Uterus (tissue), 4 donors: ENCODE results near the gene MYO9B. TPM values are rescaled to one million over a fixed set of nuclear protein-coding genes. Genes with fewer than 3 reads are reported as not detected.

Source experiments
- DNase-seq, 2 donors: peaks; one replicate each; pipeline ENCODE4 v3.0.0-alpha.2; 2019 to 2020
- H3K27ac ChIP-seq, 2 donors: fragments of 200-600 bp; sonication (generic); 1 replicate in 1 of 2; 2 replicates in 1 of 2; pipeline ENCODE4 v1.5.1; 2016 to 2018
- H3K27me3 ChIP-seq, 2 donors: fragments of 200-600 bp; sonication (generic); one replicate each; pipeline ENCODE4 v1.5.1; 2018 to 2019; ENCODE audit warnings: control low read depth in 1 of 2
- H3K36me3 ChIP-seq, 2 donors: fragments of 200-600 bp; sonication (generic); one replicate each; pipeline ENCODE4 v1.5.1; 2019; ENCODE audit warnings: control low read depth in 1 of 2
- H3K4me1 ChIP-seq, 2 donors: fragments of 200-600 bp; sonication (generic); one replicate each; pipeline ENCODE4 v1.5.1; 2018 to 2019; ENCODE audit warnings: control low read depth in 1 of 2
- H3K4me3 ChIP-seq, 2 donors: fragments of 200-600 bp; sonication (generic); 1 replicate in 1 of 2; 2 replicates in 1 of 2; pipeline ENCODE4 v1.5.1; 2018 to 2019; ENCODE audit warnings: mild to moderate bottlenecking in 1 of 2
- H3K9me3 ChIP-seq, 2 donors: fragments of 200-600 bp; sonication (generic); one replicate each; pipeline ENCODE4 v1.5.1; 2019; ENCODE audit warnings: control low read depth in 1 of 2
- CTCF ChIP-seq, 4 experiments: fragments of 200-600 bp in 2 of 4; fragments of 450-650 bp in 2 of 4; sonication (generic) in 2 of 4; IDR thresholded peaks; one replicate each; pipeline ENCODE4 v1.5.1; 2016 to 2019; ENCODE audit warnings: antibody characterized with exemption in 4 of 4, mild to moderate bottlenecking in 2 of 4, moderate library complexity in 1 of 4
- POLR2A ChIP-seq, 2 donors: fragments of 450-650 bp; IDR thresholded peaks; one replicate each; pipeline ENCODE4 v1.6.1; 2016; ENCODE audit warnings: antibody characterized with exemption in 2 of 2, mild to moderate bottlenecking in 1 of 2, moderate library complexity in 1 of 2
- intact Hi-C: fragments of 100-400 bp; cut with DNase I; formaldehyde crosslinking; loops from one replicate; pipeline ENCODE4 v1.15.1; 2023; ENCODE audit warnings: low total_unique reads
- total RNA-seq, 4 donors: library from RNA; depleted of rRNA in 3 of 4; stranded (reverse); fragments of >200 nt in 3 of 4; gene quantifications; one replicate each; pipeline versions ENCODE4 v1.1.0 to v1.2.4, GENCODE V29; 2014 to 2023
- donor health status: DM: yes; HTN: yes; CAD: no.

MYO9B gene
- total RNA-seq, 4 donors from 2014 or later, result 17.6 to 117 (median 54.1) TPM

DNA sequence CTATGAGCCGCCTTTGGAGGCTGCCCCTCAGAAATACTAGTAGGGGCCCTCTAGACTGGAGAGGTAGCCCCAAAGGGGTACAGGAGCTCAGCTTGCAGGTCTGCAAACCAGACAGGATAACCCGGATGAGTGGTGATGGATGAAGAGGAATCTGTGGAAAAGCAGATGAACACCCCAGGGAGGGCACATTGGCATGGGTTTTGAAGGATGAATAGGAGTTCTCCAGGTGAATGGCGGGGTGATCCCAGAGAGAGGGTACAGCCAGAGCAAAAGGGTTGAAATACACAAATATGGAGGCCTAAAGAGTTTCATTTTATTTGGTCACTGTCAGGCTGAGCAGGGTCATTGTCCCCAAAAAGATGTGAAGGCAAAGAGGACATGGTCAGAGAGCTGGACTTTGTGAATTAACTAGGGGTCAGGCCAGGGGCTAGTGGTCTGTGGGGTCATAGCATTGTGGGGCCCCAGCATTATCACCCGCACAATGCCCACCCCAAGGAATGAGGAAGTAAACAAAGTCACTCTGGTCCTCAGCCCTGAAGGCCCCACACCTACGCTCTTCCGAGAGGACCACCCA is 165.3 kb downstream of the MYO9B start:
- no peak for TF ChIP-seq CTCF (IDR thresholded peaks at IDR 0.05)
- TF ChIP-seq POLR2A (IDR thresholded peaks at IDR 0.05), result no peak
- intact Hi-C loops, result no loop called here
- H3K27ac ChIP-seq, result peak overlapping the region in 1 of 2 donors; percentile 30

GRCh38 chr19:17242431-17243208 is 167.0 kb downstream of the MYO9B start:
- H3K27me3 ChIP-seq, result no peaks in the 10 kb centered on the region
- H3K36me3 ChIP-seq, result no peaks in the 10 kb centered on the region
- peak overlapping the region; percentile 76 to 84 for H3K27ac ChIP-seq
- H3K4me3 ChIP-seq, result no peak overlapping the region
- intact Hi-C loops, result no loop called here
- TF ChIP-seq CTCF (IDR thresholded peaks at IDR 0.05), result no peak
- TF ChIP-seq POLR2A (IDR thresholded peaks at IDR 0.05), result no peak
- H3K4me1 ChIP-seq, result peaks cover 0 to 13% of the 10 kb centered on the region in 2 donors
- DNase-seq, result no peak
- H3K9me3 ChIP-seq, result no peaks in the 10 kb centered on the region

More for the DNA sequence above, 165.3 kb downstream of the MYO9B start:
- Histone ChIP-seq H3K27me3 (no peaks in the 10 kb centered on the region), H3K9me3 (no peaks in the 10 kb centered on the region), H3K4me3 (no peak overlapping the region), H3K4me1 (peaks cover 5 to 13% of the 10 kb centered on the region in 2 donors), H3K36me3 (no peaks in the 10 kb centered on the region)
- no peak for DNase-seq

- no peak for TF ChIP-seq CTCF (IDR thresholded peaks at IDR 0.05)
- TF ChIP-seq POLR2A (IDR thresholded peaks at IDR 0.05), result no peak
- peak overlapping the region; percentile 76 to 84 for H3K27ac ChIP-seq
- intact Hi-C loops, result no loop called here
- H3K4me1 ChIP-seq, result peaks cover 0 to 13% of the 10 kb centered on the region in 2 donors
- no peaks in the 10 kb centered on the region for H3K9me3 ChIP-seq
- no peaks in the 10 kb centered on the region for H3K27me3 ChIP-seq
- H3K36me3 ChIP-seq, result no peaks in the 10 kb centered on the region
- H3K4me3 ChIP-seq, result peak overlapping the region; percentile 53 to 56
- DNase-seq, result no peak
These were observed 167.7 kb downstream of the MYO9B start for GRCh38 chr19:17243211-17243829.

- intact Hi-C loops, result no loop called here
- peaks cover 0 to 13% of the 10 kb centered on the region in 2 donors for H3K4me1 ChIP-seq
- no peaks in the 10 kb centered on the region for H3K9me3 ChIP-seq
- no peaks in the 10 kb centered on the region for H3K36me3 ChIP-seq
- H3K27ac ChIP-seq, result peak overlapping the region; percentile 76 to 84
- no peak for TF ChIP-seq CTCF (IDR thresholded peaks at IDR 0.05)
- TF ChIP-seq POLR2A (IDR thresholded peaks at IDR 0.05), result no peak
- H3K4me3 ChIP-seq, result peak overlapping the region; percentile 53 to 56
- H3K27me3 ChIP-seq, result no peaks in the 10 kb centered on the region
- peak; percentile 56 to 67 for DNase-seq
These were observed 168.4 kb downstream of the MYO9B start for GRCh38 chr19:17243830-17244617.
